Spleen (tissue), 7 donors: Measurements from ENCODE around the gene SULT1C4.

Source experiments
- POLR2A ChIP-seq, 3 donors: fragments of 450-650 bp; IDR thresholded peaks; one replicate each; pipeline ENCODE4 v1.5.1; 2017; ENCODE audit warnings: antibody characterized with exemption in 3 of 3, mild to moderate bottlenecking in 1 of 3
- POLR2AphosphoS5 ChIP-seq, 3 donors: sonication (generic); formaldehyde crosslinking; IDR thresholded peaks; one replicate each; pipeline ENCODE4 v1.5.1; 2017; ENCODE audit warnings: antibody characterized with exemption in 3 of 3
- TF ChIP-seq, protein P1 (sequence below), 11 experiments: fragments of 200-600 bp in 7 of 11; fragments of 450-650 bp in 4 of 11; sonication (generic) in 4 of 11; IDR thresholded peaks in 8 of 11; conservative IDR thresholded peaks in 3 of 11; 1 replicate in 7 of 11; 2 replicates in 4 of 11; pipeline versions ENCODE4 v1.4.0 to v1.8.0; 2016 to 2021; ENCODE audit warnings: antibody characterized with exemption in 11 of 11, inconsistent platforms in 4 of 11, mild to moderate bottlenecking in 1 of 11
- donor health status: DM: no; HTN: no; CAD: no; lungs with moderate emphysema.
- donor health status: DM: no; HTN: no; CAD: no.
- donor health status: DM: no; HTN: no; CAD: no.

- TF ChIP-seq, protein P1, sequence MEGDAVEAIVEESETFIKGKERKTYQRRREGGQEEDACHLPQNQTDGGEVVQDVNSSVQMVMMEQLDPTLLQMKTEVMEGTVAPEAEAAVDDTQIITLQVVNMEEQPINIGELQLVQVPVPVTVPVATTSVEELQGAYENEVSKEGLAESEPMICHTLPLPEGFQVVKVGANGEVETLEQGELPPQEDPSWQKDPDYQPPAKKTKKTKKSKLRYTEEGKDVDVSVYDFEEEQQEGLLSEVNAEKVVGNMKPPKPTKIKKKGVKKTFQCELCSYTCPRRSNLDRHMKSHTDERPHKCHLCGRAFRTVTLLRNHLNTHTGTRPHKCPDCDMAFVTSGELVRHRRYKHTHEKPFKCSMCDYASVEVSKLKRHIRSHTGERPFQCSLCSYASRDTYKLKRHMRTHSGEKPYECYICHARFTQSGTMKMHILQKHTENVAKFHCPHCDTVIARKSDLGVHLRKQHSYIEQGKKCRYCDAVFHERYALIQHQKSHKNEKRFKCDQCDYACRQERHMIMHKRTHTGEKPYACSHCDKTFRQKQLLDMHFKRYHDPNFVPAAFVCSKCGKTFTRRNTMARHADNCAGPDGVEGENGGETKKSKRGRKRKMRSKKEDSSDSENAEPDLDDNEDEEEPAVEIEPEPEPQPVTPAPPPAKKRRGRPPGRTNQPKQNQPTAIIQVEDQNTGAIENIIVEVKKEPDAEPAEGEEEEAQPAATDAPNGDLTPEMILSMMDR (IDR thresholded peaks at IDR 0.05 in 8 of 11, conservative IDR thresholded peaks at IDR 0.05 in 3 of 11) = no peak
- no peak for TF ChIP-seq POLR2A (IDR thresholded peaks at IDR 0.05)
- no peak for TF ChIP-seq POLR2AphosphoS5 (IDR thresholded peaks at IDR 0.05)
Measured at GRCh38 chr2:108423067-108423466, 45.3 kb downstream of the SULT1C4 start.
